NCI-H187 (cell line): ENCODE data around the gene SEC24A.
A peak's percentile ranks its signal among the peaks of the same experiment; 100 is the strongest.
"Not testable (repeated sequence)": the region's sequence is repeated elsewhere in the genome, so short reads cannot be mapped to it uniquely, and the experiment has no call there.

ENCODE experiments used
- DNase-seq, 2 experiments: peaks; one replicate each; lab custom pipeline; 2025; lab: John Stamatoyannopoulos, UW

SEC24A gene

DNA sequence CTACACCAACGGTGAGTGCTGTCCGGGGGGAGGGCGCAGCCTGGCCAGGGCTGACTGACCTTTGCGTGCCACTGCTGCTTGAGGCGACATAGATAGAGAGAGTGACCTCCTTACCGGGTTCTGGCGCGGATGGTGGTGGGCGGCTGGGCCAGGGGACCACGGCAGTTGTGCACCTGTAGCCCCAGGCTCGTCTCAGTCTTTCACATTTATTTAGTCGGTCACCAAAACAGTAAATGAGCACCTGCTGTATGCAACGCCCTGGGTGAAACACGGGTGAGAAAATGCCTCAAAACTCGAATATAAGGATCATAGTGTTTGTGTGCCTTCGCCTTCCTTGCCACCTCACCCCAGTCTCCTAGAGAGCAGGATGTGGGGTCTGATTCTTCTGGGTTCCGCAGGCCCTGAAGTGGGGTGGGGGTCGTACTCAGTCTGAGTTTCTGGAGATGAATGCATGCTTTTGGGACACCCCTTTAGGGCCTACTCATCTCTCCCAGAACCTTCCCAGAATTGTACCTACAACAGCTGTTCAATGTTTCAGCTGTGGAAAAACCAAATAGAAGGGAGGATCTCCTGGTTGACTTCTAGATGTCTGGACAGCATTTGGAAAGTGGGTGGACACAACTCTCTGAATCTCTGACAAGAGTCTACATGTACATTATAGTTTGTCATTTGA is 714 bp downstream of the SEC24A start:
- DNase-seq: no peak

DNA sequence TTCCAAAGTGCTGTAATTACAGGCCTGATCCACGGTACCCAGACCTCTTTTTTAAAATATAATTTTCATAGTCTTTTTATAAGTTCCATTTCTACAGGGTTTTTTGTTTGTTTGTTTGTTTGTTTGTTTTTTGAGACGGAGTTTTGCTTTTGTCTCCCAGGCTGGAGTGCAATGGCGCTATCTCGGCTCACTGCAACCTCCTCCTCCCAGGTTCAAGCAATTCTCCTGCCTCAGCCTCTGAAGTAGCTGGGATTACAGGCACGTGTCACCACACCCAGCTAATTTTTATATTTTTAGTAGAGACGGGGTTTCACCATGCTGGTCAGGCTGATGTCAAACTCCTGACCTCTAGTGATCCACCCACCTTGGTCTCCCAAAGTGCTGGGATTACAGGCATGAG is 2.1 kb downstream of the SEC24A start:
- not testable (repeated sequence) for DNase-seq

DNA sequence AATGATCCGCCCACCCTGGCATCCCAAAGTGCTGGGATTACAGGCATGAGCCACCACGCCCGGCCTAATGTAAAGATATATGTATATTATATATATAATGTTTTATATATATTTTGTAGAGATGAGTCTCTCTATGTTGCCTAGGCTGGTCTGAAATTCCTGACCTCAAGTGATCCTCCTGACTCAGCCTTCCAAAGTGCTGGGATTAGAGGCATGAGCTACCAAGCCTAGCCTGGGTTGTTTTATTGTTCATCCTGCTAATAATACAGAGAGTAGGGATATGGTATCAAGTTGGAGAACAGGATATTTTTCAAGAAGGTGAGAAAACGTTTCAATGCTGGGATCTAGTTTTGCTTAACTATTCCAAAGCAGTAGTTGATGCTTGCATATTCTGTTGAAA is 2.9 kb downstream of the SEC24A start:
- no peak for DNase-seq

DNA sequence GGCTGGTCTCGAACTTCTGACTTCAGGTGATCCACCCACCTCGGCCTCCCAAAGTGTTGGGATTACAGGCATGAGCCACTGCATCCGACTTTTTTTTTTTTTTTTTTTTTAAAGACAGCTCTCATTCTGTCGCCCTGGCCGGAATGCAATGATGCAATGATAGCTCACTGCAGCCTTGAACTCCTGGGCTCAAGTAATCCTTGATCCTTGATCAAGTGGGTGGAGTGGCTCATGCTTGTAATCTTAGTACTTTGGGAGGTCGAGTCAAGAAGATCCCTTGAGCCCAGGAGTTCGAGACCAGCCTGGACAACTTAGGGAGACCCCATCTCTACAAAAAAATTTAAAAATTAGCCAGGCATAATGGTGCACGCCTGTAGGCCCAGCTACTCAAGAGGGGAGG is 8.1 kb downstream of the SEC24A start:
- DNase-seq: no peak

DNA sequence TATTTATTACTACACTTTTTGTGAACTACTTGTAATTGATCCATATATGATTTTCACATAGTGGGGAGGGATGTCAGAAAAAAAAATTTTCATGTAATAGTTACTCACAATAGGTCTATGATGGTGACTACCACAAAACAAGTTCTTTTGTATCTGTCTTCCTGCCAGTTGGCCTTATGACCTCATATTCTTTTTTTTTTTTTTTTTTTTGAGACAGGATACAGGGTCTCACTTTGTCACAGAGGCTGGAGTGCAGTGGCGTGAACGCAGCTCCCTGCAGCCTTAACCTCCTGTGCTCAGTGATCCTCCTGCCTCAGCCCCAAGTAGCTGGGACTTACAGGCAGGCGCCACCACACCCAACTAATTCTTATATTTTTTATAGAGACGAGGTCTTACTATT is 10.9 kb downstream of the SEC24A start:
- no peak for DNase-seq

DNA sequence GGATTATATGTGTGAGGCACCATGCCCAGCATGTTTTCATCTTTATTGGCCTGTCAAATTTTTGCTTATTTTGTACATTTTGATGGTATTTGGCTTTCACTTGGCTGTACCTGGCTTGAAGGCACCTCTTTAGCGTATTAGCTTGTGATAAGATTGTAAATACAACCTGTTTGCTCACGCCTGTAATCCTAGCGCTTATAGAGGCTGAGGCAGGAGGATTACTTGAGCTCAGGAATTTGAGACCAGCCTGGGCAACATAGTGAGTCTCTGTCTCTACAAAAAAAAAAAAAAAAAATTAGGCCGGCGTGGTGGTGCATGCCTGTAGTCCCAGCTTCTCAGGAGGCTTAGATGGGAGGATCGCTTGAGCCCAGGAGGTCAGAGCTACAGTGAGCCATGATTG is 11.3 kb downstream of the SEC24A start:
- DNase-seq: no peak

DNA sequence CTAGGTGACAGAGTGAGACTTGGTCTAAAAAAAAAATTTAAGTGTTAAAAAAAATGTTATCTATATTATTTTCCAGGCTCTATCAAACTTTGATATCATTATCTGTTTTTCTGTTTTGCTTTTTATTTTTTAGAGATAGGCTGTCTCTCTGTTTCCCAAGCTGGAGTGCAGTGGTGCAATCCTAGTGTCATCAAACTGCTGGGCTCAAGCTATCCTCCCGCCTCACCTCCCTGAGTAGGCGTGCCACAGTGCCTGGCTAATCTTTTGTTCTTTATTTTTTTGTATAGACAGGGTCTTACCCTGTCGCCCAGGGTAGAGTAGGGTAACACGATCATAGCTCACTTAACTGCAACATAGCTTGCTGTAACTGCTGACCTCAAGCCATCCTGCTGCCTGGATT is 14.4 kb downstream of the SEC24A start:
- no peak for DNase-seq

DNA sequence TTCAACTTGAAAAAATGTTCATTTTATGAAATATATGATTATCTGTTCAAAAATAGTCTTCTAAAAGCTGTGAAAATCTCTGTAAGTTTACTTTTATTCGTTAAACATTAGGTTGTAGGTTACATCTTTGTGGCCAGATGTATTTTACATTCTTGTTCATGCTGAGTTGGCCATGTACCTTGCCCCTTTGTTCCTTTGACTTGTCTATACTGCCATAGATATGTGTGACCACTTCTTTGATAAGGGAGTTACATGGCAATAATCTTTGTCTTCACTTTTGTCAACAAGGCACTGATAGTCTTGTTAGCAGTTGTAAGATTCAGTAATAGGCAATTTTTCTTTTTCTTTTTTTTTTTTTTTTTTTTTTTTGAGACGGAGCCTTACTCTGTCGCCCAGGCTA is 15.9 kb downstream of the SEC24A start:
- no peak for DNase-seq

DNA sequence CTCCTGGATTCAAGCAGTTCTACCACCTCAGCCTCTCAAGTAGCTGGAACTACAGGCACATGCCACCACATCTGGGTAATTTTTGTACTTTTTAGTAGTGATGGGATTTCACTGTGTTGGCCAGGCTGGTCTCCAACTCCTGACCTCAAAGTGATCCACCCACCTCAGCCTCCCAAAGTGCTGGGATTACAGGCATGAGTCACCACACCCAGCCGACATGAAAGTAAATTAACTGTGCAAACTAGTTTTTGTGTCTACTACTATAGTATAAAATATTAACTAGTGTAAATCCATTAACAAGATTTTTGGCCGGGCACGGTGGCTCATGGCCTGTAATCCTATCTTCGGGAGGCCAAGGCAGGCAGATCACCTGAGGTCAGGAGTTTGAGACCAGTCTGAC is 25.0 kb downstream of the SEC24A start:
- not testable (repeated sequence) for DNase-seq

DNA sequence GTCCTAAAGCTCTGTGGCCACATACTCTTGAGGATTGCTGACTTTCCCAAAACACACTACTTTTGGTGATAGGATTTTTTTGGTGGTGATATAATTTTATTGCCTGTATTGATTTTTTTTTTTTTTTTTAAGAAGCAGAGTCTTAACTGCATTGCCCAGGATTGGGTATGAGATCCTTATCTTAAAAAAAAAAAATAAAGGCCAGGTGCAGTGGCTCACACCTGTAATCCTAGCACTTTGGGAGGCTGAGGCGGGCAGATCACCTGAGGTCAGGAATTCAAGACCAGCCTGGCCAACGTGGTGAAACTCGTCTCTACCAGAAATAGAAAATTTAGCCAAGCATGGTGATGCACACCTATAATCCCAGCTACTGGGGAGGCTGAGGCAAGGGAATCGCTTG is 28.8 kb downstream of the SEC24A start:
- DNase-seq: not testable (repeated sequence)

DNA sequence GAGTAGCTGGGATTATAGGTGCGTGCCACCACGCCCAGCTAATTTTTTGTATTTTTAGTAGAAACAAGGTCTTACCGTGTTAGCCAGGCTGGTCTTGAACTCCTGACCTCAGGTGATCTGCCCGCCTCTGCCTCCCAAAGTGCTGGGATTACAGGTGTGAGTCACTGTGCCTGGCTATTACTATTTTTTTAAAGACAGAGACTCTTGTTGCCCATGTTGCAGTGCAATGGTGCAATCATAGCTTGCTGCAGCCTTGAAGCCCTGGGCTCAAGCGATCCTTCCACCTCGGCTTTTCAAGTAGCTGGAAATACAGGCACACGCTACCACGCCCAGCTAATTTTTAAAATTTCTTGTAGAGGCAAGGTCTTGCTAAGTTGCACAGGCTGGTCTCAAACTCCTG is 41.6 kb downstream of the SEC24A start:
- not testable (repeated sequence) for DNase-seq

DNA sequence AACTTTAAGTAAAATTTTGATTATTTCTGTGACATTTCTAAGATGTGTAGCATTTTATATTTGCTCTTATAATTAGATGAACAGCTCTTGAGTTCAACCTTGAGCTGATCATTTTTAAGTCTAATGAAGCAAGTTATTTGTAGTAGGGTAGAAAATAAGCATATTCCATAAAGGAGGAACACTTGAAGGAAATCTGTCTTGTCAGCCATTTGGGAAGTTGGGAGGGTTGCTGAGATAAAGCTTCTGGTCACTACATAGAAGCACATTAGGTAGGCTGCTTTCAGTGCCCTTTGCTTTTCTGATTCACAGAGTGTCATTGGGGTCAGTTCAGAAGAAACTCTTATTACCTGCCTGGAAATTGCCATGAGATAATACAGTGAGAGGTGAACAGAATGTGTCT is 44.1 kb downstream of the SEC24A start:
- DNase-seq: no peak

DNA sequence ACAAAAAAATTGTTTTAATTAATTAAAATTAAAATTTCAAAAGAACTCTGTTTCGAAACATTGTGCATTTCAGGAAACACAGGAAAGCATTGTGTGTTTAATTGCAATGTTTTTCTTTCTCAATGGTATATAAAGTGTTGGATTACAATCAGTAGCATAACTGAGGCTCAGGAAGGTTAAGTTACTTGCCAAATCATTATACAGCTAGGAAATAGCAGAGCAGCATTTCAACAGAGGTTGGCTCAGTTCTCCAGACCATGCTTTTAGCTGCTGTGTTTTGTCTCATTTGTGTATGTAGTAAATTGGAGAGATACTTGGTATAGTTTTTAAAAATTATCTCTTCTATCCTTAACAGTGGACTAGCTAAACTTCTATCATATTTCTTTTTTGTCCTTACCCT is 59.7 kb downstream of the SEC24A start:
- no peak for DNase-seq

DNA sequence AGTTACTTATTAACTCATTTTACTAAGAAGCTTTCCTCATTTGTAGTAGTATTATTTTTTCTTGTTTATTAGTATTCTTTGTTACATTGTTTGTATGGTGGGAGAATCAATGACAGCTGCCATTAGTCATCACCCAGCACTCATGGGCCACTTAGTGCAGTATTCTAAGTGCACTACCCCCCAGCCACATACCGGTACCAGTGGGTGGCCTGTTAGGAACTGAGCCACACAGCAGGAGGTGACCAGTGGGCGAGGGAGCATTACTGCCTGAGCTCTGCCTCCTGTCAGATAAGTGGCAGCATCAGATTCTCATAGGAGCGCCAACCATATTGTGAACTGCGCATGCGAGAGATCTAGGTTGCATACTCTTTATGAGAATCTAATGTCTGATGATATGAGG is 65.5 kb downstream of the SEC24A start:
- DNase-seq: no peak

DNA sequence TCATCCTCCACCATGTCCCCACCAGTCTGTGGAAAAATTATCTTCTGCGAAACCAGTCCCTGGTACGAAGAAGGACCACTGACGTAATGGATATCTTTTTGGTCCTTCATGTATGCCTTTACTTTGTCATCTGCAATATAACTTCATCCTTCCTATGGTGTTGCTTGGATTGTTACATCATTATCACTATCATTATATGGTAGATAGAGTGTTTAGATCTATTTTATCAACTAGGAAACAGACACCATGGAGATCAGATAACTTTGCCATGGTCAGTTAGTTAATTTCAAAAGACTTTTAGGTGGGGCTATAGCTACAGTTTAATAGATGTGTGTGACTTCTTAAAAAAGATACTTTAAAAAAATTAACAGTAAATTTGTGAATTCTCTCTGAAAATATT is 66.0 kb downstream of the SEC24A start:
- no peak for DNase-seq

DNA sequence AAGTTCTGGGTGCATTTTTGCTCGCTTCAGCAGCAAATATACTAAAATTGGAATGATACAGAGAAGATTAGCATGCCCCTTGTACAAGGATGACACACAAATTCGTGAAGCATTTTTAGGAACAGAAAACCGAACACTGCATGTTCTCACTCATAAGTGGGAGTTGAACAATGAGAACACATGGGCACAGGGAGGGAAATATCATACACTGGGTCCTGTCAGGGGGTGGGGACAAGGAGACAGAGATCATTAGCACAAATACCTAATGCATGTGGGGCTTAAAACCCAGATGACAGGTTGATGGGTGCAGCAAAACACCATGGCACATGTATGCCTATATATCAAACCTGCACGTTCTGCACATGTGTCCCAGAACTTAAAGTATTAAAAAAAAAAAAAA is 66.9 kb downstream of the SEC24A start:
- DNase-seq: not testable (repeated sequence)

DNA sequence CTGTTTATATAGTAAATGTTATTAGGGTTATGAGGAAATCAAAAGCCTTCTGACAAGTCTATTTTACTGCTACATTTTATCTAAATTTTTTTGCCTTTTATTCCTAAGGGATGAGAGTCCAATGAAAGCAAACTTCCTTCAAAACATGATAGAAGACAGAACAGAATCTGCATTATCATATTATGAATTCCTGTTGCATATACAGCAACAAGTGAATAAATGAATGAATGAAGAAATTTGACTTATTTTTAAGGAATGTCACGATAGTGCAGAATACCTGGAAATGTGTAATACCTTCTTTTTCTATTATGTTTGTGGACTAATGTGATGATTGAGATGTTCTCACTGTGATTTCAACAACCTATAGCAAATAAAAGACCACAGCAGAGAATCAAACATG is 76.3 kb downstream of the SEC24A start:
- no peak for DNase-seq

DNA sequence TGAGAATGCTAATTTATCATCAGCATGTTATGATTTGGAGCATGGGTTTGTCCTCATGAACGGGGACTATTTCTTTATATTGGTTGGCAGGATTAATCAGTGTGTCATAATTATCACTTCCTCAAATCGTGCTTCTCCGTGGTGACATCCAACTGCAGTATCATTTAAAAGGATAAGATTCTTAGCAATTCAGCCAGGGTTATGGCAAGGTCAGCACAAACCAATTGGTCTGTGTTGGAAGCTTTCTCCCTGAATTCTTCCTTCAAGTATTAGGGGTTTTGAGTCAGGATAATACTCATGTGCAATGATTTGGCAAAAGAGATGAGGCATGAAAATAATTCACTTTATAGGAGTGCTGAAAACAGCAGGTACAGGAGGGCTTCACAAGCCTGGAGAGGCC is 84.2 kb downstream of the SEC24A start:
- DNase-seq: no peak

DNA sequence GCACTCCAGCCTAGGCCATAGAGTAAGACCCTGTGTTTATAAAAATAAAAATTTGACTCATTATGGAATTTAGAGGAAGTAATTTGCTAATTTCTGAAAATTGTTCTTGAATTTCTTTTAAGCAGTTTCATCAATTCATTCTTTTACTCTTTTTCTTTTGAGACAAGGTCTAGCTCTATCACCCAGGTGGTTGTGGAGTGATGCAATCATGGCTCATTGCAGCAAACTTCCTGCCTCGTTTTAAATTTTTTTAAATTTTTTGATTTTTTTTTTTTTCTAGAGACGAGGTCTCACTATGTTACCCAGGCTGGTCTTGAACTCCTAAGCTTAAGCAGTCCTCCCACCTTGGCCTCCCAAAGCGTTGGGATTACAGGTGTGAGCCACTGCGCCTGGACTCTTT is 86.7 kb downstream of the SEC24A start:
- DNase-seq: no peak

DNA sequence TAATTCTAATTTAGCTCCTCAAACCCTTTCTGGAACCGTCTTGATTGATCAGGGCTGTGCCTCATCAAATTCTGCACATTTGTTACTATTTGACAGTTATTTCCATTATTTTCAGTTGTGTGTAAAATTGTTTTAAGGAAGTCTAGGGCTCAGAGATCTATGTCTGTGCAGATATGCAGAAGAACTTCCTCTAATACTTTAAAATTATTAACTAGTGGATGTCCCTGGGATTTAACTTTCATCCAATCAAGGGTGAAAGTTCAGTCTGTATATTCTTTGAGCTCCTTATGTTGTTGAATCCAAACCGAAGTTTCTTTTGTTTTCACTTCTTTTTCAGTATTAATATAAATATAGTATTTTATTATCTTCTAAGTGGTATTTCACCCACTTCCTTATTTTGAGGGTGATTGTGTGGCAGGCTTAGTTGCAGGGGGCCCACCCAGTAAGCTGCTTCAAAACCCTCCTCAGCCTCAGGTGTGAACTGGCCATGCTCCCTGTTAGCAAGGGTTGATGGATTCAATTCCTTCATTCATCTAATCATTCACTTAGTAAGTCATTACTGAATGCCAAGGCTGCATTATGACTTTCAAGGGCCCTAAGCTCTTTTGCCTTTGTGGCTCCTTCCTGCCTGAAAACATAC is 87.7 kb downstream of the SEC24A start:
- no peak for DNase-seq

DNA sequence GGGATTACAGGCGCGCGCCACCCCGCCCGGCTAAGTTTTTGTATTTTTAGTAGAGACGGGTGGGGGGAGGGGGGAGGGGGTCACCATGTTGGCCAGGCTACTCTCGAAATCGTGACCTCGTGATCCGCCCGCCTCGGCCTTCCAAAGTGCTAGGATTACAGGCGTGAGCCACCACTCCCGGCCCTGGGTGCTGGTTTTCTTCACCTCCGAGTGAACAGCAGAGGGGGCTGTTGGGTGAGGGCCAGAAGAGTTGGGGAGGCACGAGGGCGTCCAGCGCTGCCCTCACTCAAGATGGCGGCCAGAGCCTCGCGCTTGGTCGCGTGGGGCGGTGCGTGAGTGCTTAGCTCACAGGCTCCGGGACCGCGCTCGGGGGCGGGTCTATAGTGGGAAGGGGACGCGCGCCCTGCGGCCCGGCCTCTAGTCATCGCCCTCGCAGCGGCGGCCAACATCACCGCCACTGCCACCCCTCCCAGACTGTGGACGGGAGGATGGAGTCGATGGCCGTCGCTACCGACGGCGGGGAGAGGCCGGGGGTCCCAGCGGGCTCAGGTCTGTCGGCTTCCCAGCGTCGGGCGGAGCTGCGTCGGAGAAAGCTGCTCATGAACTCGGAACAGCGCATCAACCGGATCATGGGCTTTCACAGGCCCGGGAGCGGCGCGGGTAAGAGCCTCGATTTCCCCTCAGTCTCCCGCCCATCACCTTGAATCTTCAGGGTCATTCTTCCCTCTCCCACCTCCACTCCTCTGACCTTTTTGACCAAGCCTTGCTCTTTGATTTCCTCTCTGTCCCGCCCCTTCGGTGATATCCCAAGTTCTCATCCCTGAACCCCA is 89.8 kb downstream of the SEC24A start, which contains the start of gene CAMLG:
TSS of gene CAMLG (plus strand) at position 416 of the 830 bp plus-strand sequence. CDS start at position 489, 73 bp downstream.
- DNase-seq: peak; percentile 90 to 94

DNA sequence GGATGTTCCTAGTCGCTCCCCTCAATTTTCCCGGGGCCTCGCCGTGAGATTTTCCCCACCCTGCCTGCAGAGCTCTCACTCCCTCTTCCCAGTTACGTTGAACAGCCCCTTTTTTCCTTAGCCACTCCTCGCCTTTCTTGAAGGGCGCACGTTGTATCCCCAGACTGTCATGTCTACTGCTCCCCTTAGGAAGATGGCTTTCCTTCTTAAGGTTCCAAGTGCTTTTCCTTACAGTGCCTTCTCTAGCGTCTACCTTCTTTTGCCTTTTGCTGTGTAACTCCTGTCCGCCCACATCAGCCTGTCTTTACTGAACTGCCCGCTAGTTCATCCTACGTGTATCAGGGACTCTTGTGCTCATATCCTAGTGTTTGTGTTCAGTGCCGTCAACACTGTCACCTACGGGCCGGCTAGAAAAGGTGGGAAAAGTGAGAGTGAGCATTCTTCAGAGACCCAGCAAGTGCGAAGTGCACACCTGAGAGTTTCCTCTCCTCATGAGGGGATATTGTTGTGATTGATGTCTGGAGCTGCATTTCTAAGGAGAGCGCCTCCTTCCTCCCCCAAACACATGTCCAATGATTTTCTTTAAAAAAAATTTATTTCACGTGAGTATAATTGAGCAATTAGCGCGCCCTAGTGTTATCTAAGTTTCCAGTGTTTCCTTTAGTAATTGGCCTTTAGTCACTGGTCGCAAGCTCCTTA is 90.5 kb downstream of the SEC24A start:
- DNase-seq: no peak
